Heart left ventricle (tissue), 13 donors: ENCODE results near the gene S1PR3.

Source experiments
- POLR2A ChIP-seq, 2 donors: fragments of 450-650 bp; IDR thresholded peaks; one replicate each; pipeline ENCODE4 v1.6.1; 2017; ENCODE audit warnings: antibody characterized with exemption in 2 of 2, mild to moderate bottlenecking in 2 of 2, moderate library complexity in 2 of 2
- TF ChIP-seq, protein P1 (sequence below), 12 donors: fragments of 200-600 bp; sonication (generic) in 4 of 12; IDR thresholded peaks; one replicate each; pipeline versions ENCODE4 v1.5.0 to v1.8.0; 2018 to 2022; ENCODE audit warnings: antibody characterized with exemption in 12 of 12, mild to moderate bottlenecking in 5 of 12
- donor health status: ischemic (EF 13 %, LVEDD 7.1; RV severe dilation, severe dysfunction).
- donor health status: DM: no; HTN: yes; CAD: no.
- donor health status: DM: no; HTN: no; CAD: no.
- donor health status: ischemic (EF 25% LVEDD 6.9; RV normal size, moderate dysfunction).
- donor health status: ischemic (EF 25% LVEDD 5.7; RV mildly dilated, moderate dysfunction).
- donor health status: ischemic (EF 35%, LVEDD 5.7; RV mildly dilated, moderate dysfunction).
- donor health status: nonischemic (EF 11% LVEDD 7.7; RV severe dilation, severe dysfunction).
- donor health status: DM: yes; HTN: yes; CAD: no.
- donor health status: PGD.
- donor health status: ischemic (EF 29% LVEDD 5.4; RV normal size, mild dysfunction).
- donor health status: nonischemic (EF 23%, LVEDD 6.1; RV moderate dilation, normal function).

DNA sequence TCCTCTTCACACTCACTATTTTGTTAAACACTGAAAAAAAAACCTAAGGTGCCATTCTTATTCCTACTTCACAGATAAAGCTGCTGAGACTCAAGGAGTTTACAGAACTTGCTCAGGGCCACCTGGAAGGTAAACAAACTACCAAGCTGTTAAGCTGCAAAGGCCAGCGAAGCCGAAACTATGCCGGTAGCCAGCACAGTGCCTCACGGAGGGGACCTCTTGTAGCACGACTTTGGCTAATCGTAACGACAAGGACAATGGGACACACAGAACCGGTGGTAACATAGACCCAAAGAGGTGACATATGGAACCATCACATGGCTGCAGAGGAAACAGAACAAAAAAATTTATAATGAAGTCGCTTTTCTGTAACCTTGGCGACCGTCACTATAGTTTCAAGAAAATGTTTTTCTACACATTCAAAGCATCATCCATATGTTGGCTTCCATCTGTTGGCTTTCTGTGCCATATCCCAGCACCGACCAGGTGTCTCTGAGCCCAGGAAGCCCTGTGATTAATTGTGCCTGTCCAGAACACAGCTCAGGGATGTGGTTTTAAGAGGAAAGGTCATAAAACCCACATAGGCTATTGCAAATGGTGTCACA, 60.3 kb downstream of the S1PR3 start:
- no peak for TF ChIP-seq POLR2A (IDR thresholded peaks at IDR 0.05)
- TF ChIP-seq, protein P1, sequence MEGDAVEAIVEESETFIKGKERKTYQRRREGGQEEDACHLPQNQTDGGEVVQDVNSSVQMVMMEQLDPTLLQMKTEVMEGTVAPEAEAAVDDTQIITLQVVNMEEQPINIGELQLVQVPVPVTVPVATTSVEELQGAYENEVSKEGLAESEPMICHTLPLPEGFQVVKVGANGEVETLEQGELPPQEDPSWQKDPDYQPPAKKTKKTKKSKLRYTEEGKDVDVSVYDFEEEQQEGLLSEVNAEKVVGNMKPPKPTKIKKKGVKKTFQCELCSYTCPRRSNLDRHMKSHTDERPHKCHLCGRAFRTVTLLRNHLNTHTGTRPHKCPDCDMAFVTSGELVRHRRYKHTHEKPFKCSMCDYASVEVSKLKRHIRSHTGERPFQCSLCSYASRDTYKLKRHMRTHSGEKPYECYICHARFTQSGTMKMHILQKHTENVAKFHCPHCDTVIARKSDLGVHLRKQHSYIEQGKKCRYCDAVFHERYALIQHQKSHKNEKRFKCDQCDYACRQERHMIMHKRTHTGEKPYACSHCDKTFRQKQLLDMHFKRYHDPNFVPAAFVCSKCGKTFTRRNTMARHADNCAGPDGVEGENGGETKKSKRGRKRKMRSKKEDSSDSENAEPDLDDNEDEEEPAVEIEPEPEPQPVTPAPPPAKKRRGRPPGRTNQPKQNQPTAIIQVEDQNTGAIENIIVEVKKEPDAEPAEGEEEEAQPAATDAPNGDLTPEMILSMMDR (IDR thresholded peaks at IDR 0.05): no peak
